Measurements from ENCODE around the gene RCBTB2.

Gene RCBTB2

DNA sequence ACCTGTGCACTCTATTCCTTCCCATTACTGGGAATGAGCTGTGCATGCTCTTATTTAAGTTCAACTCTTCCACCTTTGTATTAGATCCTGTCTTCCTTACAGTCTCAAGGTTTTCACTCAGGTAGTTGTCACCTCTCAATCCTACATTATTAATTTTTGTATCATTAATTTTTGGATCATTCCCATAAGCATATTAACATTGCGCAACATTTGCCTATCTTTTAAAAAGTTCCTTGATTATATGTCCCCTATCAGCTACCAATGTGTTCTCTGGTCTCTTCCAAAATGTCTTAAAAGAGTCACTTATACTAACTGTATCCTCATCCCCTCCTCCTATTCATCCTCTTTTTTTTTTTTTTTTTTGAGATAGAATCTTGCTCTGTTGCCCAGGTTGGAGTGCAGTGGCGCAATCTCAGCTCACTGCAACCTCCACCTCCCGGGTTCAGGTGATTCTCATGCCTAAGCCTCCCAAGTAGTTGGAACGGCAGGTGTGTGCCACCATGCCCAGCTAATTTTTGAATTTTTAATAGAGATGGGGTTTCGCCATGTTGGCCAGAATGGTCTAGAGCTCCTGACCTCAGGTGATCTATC is 2.1 kb upstream of the RCBTB2 start:
- TF ChIP-seq CEBPB (IDR thresholded peaks at IDR 0.05) (peak; percentile 68), EP300 (IDR thresholded peaks at IDR 0.05; ENCODE audit: borderline replicate concordance) (no peak)

- TF ChIP-seq CREB1 (IDR thresholded peaks at IDR 0.05; ENCODE audit: low read depth) (no peak), EP300 (IDR thresholded peaks at IDR 0.05; ENCODE audit: borderline replicate concordance) (no peak), USF1 (IDR thresholded peaks at IDR 0.05) (no peak), TAF1 (IDR thresholded peaks at IDR 0.05; ENCODE audit: low read depth) (no peak), ZBTB7A (IDR thresholded peaks at IDR 0.05; ENCODE audit: low read depth) (no peak), TEAD4 (IDR thresholded peaks at IDR 0.05) (no peak), CEBPB (IDR thresholded peaks at IDR 0.05) (no peak), RAD21 (IDR thresholded peaks at IDR 0.05; ENCODE audit: low read depth) (no peak), NFIC (IDR thresholded peaks at IDR 0.05) (no peak), FOXM1 (IDR thresholded peaks at IDR 0.05; ENCODE audit: borderline replicate concordance, low read depth) (no peak), EGR1 (IDR thresholded peaks at IDR 0.05) (no peak), YY1 (IDR thresholded peaks at IDR 0.05; ENCODE audit: low read depth) (no peak), TCF12 (IDR thresholded peaks at IDR 0.05; ENCODE audit: low read depth) (no peak)
- TF ChIP-seq, protein P1, sequence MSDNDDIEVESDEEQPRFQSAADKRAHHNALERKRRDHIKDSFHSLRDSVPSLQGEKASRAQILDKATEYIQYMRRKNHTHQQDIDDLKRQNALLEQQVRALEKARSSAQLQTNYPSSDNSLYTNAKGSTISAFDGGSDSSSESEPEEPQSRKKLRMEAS (IDR thresholded peaks at IDR 0.05): no peak
- TF ChIP-seq, protein P2, sequence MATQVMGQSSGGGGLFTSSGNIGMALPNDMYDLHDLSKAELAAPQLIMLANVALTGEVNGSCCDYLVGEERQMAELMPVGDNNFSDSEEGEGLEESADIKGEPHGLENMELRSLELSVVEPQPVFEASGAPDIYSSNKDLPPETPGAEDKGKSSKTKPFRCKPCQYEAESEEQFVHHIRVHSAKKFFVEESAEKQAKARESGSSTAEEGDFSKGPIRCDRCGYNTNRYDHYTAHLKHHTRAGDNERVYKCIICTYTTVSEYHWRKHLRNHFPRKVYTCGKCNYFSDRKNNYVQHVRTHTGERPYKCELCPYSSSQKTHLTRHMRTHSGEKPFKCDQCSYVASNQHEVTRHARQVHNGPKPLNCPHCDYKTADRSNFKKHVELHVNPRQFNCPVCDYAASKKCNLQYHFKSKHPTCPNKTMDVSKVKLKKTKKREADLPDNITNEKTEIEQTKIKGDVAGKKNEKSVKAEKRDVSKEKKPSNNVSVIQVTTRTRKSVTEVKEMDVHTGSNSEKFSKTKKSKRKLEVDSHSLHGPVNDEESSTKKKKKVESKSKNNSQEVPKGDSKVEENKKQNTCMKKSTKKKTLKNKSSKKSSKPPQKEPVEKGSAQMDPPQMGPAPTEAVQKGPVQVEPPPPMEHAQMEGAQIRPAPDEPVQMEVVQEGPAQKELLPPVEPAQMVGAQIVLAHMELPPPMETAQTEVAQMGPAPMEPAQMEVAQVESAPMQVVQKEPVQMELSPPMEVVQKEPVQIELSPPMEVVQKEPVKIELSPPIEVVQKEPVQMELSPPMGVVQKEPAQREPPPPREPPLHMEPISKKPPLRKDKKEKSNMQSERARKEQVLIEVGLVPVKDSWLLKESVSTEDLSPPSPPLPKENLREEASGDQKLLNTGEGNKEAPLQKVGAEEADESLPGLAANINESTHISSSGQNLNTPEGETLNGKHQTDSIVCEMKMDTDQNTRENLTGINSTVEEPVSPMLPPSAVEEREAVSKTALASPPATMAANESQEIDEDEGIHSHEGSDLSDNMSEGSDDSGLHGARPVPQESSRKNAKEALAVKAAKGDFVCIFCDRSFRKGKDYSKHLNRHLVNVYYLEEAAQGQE (IDR thresholded peaks at IDR 0.05; ENCODE audit: low read depth): no peak
Measured at GRCh38 chr13:48533961-48534600, 1.2 kb upstream of the RCBTB2 start.

DNA sequence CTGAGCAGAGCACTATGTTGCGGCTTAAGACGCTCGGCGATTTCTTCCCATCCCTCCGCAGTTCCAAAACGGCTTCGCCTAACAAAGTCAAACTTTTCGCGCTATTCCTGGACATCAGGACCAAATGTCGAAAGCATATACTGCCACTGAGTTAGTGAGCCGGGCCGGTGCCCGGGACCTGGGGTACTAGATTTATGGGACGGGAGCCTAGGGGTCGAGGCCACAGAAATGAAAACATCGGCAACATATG is 699 bp downstream of the RCBTB2 start:
- TF ChIP-seq TEAD4 (IDR thresholded peaks at IDR 0.05): no peak
- no peak for TF ChIP-seq EP300 (IDR thresholded peaks at IDR 0.05; ENCODE audit: borderline replicate concordance)
- no peak for TF ChIP-seq YY1 (IDR thresholded peaks at IDR 0.05; ENCODE audit: low read depth)
- TF ChIP-seq CREB1 (IDR thresholded peaks at IDR 0.05; ENCODE audit: low read depth): no peak
- no peak for TF ChIP-seq RAD21 (IDR thresholded peaks at IDR 0.05; ENCODE audit: low read depth)
- TF ChIP-seq NFIC (IDR thresholded peaks at IDR 0.05): no peak
- TF ChIP-seq, protein P1 (IDR thresholded peaks at IDR 0.05): no peak
- TF ChIP-seq, protein P2 (IDR thresholded peaks at IDR 0.05; ENCODE audit: low read depth): no peak

DNA sequence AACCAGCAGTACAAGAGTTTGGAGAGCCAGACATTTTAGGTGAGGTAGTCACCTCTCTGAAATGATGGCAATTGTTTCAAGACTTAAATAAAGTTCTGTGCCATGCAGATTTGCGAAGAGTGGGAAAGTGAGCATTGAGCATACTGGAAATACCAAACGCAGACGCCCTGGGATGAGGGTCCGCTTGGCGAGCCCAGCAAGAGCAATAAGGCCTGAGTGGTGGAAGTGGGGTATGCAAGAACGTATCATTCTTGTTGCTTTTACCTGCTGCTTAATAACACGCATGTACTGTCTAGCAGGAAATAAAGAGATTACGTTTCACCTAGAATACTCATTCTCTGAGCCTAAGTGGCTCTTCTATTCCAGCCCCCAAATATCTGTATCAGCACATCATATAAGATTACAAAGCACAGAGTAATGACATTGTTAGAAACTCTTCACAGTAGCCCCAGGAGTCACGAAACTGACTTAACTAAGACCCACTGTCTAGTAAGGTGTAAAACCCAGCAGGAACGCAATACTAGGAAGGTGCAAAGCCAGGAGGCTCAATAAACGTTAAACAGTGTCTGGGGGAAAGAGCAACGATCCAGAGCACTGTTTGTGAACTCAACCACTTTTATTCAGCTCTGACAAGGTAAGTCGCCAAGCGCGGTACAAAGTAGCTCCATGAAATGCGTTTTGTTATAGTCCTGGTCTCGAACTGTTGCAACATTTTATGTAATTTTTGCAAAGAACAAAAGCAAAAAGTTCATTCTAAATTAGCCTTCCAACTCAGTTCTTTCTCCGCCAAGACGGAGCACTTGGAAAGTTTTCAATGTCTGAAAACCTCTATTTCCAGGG is 1.2 kb downstream of the RCBTB2 start:
- TF ChIP-seq CREB1 (IDR thresholded peaks at IDR 0.05; ENCODE audit: low read depth) (no peak), CEBPB (IDR thresholded peaks at IDR 0.05) (0 out of 2 replicates have a peak, but pooled peaks have one; percentile 7), USF1 (IDR thresholded peaks at IDR 0.05) (no peak)
- TF ChIP-seq, protein P2 (IDR thresholded peaks at IDR 0.05; ENCODE audit: low read depth): no peak
- TF ChIP-seq, protein P1 (IDR thresholded peaks at IDR 0.05): no peak

Measured in Ishikawa (cell line).